Measurements from ENCODE around the gene NT5M.

NT5M gene

GRCh38 chr17:17303847-17304490 lies 796 bp downstream of the NT5M start:
- DNase-seq: no peak

GRCh38 chr17:17304521-17304985 lies 1.4 kb downstream of the NT5M start:
- no peak for DNase-seq

- no peak for DNase-seq
These were observed 2.2 kb downstream of the NT5M start for GRCh38 chr17:17305281-17305801.

DNA sequence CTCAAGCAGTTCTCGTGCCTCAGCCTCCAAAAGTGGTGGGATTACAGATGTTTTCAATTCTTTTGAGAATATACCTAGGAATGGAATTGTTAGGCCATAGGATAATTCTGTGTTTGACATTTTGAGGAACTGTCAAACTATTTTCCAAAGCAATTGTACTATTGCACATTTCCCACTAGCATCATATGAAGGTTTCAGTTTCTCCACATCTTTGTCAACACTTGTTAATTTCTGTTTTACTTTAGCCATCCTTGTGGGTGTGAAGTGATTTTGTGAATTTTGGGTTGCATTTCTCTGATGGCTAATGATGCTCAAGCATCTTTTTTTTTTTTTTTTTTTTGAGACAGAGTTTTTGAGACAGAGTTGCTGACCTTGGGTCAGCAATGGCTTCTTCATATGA lies 6.2 kb downstream of the NT5M start:
- no peak for DNase-seq

DNA sequence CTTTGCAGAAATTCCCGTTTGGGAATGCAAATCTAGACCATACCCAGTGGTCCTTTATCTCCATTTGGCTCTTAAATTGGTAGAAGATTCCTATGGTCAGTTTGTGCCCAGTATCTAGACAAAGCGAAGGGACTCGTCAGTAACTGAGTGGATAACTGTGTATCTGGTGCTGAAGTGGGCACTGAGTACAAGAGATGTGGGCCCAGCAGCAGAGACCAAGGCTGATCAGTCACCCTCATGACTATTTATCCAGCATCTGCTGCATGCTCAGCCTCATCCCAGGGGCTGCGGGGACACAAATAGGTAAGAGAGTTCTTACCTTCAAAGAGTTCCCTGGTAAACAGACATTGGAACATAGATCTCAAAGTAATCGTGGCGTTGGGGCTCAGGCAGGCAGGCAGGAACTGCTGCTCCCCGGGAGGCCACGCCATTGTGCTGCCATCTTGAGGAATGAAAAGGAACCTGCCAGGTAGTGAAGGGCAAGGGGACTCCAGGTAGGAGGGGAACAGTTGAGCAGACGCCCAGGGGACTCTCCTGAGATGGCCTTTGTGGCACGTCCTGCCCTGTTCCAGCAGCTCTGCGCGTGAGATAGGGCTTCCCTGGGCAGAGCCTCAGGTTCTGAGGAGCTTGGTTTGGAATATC lies 10.3 kb downstream of the NT5M start:
- DNase-seq: no peak

GRCh38 chr17:17314501-17315071 lies 11.4 kb downstream of the NT5M start:
- no peak for DNase-seq

GRCh38 chr17:17315142-17315821 lies 12.1 kb downstream of the NT5M start:
- no peak for DNase-seq

- no peak for DNase-seq
These were observed 17.2 kb downstream of the NT5M start for GRCh38 chr17:17320188-17320910.

- DNase-seq: no peak
These were observed 17.7 kb downstream of the NT5M start for GRCh38 chr17:17320911-17321220.

DNA sequence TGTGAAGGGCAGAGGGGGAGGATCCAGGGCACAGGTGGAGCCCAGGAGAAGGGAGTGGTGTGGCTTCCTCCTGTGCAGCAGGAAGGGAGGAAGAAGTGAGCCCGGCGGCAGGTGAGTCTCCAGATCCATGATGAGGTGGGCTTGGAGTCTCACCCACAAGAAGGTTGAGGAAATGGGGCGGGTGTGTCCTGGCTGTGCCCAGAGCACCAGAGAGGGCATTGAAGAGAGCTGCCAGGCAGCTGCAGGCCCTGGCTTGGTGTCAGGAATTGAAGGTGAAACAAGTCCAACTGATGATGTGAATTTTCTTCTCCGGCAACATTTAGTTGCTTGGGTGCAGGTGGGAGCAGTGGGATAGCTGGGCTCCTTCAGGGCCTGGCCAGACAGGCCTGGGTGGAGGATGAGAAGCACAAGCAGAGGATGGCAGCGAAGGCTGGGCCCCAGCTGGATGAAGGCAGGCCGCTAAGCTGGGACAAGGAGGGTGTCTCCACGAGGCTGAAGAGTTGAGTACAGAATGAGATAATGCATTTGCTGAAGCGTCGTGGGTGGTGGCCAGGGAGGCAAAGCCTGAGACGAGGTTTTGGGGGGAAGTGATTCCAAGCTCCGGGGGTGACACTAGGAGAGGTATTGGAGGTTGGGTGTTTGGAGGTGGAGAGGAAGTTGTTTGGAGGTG lies 18.3 kb downstream of the NT5M start:
- DNase-seq: no peak

GRCh38 chr17:17322516-17323510 lies 19.6 kb downstream of the NT5M start:
- no peak for DNase-seq

DNA sequence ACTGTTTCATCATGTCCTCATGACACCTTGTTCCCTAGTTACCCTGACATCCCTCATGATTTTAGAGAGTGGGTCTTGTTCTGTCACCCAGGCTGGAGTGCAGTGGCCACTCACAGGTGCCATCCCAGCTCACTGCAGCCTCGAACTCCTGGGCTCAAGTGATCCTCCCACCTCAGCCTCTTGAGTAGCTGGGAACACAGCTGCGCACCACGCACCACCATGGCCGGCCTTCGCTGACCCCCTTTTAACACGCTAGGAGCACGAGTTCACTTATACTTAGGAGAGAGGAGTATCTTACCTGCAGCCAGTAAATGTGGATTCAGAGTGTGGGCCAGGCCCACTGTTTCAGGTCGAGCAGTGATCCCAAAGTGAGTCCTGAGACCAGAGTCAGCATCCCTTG lies 21.4 kb downstream of the NT5M start:
- no peak for DNase-seq

DNA sequence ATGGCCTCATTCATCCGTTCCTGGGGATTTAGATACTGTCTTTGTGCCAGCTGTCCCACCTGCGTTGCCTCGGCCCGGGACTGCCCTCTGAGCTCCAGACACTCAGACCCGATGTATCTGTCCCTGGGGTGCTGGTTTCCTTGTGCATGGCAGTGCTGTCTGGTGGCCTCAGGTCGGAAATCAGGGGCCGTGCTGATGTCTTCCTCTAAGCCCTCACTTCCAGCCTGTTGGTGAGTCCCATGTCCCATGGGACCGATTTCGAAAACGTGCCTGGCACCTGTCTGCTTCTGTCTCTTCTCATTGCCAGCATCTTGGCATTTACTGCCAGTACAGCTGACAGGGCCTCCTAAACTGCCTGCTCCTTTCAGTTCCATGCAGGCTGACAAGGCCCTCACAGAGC lies 22.1 kb downstream of the NT5M start:
- no peak for DNase-seq

DNA sequence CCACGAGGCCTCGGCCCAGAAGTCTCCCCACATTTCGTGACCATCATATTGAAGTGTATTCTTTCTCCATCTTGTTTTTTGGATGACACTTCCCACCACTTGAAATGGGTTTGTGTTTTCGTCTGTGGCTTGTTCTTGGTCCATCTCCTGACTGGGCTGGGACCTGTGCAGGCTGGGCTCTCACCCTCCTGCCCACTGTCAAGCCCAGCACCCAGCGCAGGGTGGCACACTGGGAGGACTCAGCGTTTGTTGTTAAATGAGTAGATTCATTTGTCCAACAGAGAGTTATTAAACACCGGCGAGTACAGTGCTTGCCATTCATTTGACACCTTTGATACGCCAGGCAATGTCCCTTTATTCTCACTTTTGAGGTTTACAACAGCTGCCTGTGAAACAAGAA lies 22.6 kb downstream of the NT5M start:
- DNase-seq: no peak

GRCh38 chr17:17326275-17326875 lies 23.2 kb downstream of the NT5M start:
- DNase-seq: no peak

GRCh38 chr17:17328251-17328650 lies 25.1 kb downstream of the NT5M start:
- no peak for DNase-seq

DNA sequence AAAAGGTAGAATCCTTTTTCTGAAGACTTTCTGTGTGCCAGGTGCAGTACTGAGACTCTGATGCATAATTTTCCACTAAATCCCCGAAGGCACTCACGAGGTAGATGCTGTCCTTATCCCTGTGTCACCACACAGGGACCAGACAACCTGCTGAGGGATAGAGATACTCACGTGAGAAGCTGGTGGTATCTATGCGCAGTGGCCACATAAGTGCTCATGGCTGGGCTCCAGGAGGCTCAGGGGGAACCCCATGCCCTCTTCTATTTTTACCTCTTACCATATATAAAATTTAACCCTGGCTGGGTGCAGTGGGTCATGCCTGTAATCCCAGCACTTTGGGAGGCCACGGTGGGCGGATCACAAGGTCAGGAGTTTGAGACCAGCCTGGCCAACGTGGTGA lies 38.3 kb downstream of the NT5M start:
- no peak for DNase-seq

DNA sequence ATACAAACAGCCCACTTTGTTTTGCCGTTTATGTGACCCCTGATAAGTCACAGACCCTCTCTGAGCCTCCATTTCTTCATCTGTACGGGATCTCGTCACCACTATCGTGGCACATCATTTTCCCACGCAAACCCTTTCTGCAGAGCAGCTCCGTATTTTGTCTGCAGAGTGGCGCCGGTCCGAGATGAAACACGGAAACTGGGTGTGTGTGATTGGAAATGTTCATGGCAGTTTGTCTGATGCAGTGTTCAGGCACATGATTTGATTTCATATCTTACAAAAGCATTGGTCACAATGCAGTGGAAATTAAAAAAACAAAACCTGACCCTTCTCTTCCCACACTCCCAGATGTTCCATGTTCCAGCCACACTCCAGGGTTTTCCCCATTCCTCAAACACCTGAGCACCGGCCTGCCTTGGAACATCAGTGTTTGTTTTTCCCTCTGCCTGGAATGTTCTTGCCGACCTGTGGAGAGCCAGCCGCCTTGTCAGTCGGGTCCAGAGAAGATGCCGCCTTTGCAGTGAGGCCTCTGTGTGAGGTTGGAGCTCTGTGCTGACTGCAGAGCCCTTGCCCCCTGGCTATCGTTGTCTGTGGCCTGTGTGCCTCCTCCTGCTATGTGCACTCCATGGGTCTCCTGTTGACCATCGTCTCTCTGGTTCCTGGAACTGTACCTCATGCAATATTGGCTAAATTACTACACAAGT lies 39.2 kb downstream of the NT5M start:
- DNase-seq: no peak

DNA sequence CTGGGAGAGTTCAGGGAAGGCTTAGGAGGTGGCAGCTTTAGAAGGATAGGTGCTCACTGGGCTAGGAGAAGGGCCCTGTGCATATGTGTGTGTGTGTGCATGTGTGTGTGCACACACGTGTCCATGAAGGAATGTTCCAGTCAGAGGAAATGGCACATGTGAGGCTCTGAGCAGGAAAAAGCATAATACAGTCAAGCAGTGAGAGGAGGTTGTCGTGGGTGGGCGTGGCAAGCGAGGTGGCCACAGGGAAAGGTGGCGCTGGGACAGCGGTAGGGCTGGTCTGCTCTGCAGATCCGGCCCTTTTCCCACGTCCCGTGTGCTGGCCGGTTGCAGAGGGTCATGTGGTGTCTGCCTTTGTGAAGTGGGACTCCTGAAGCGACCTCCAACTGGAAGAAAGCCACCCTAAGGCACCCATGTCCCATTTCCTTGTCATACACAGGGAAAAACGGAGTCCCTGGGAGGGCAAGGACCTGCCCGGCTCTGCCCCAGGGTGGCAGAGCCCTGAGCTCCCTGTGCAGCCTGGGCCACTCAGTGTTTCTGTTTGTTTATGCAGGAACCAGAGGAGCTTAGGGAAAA lies 40.1 kb downstream of the NT5M start:
- no peak for DNase-seq
